ENCODE measurements around the gene KCNV2. TPM values are rescaled to one million over a fixed set of nuclear protein-coding genes. Genes with fewer than 3 reads are reported as not detected.

KCNV2 gene
- total RNA-seq, 2 experiments from 2014 or later, result not detected

- H4K20me1 ChIP-seq (ENCODE audit: insufficient read depth, low read length), result no peaks in the 10 kb centered on the region
These were observed 24.3 kb upstream of the KCNV2 start for GRCh38 chr9:2693056-2693455.

GRCh38 chr9:2697492-2697891 lies 19.8 kb upstream of the KCNV2 start:
- CTCF ChIA-PET (ENCODE audit: unreplicated experiment), result no interaction called here
- intact Hi-C loops (cut with micrococcal nuclease; ENCODE audit: unreplicated experiment), result no loop called here
- no peak overlapping the region for H3K27ac ChIP-seq (ENCODE audit: low read depth, low read length, poor library complexity, severe bottlenecking)
- H3K4me2 ChIP-seq (ENCODE audit: low read length), result no peak overlapping the region
- peak; percentile 16 for DNase-seq (ENCODE audit: low spot score)
- no peak overlapping the region for H3K4me3 ChIP-seq (ENCODE audit: low read depth, low read length, poor library complexity, severe bottlenecking)
- POLR2A ChIA-PET, result interaction anchor here (0.6 kb wide), 1 partner anchor 205 kb away, joined by 3 read pairs; no protein-coding TSS in a partner anchor
- BruUV-seq (replicated peaks), result no TSS peak
- TF ChIP-seq CTCF (conservative IDR thresholded peaks at IDR 0.05; ENCODE audit: low read length) (no peak), EZH2phosphoT487 (IDR thresholded peaks at IDR 0.05; ENCODE audit: borderline replicate concordance, low read depth, low read length) (no peak)
- no peaks in the 10 kb centered on the region for H3K9me2 ChIP-seq (ENCODE audit: insufficient read depth, low read length)
- no peaks in the 10 kb centered on the region for H4K20me1 ChIP-seq (ENCODE audit: insufficient read depth, low read length)
- no peaks in the 10 kb centered on the region for H3K9me3 ChIP-seq (ENCODE audit: low read length)
- no peak overlapping the region for H2AFZ ChIP-seq (ENCODE audit: low read length)
- no peaks in the 10 kb centered on the region for H3K4me1 ChIP-seq (ENCODE audit: insufficient read depth, low read length, poor library complexity, severe bottlenecking)
- no peaks in the 10 kb centered on the region for H3K79me2 ChIP-seq (ENCODE audit: insufficient read depth, low read depth, low read length)
- H3K36me3 ChIP-seq (ENCODE audit: insufficient read depth, low read length), result no peaks in the 10 kb centered on the region

More at GRCh38 chr9:2693056-2693455, 24.3 kb upstream of the KCNV2 start:
- intact Hi-C loops (cut with micrococcal nuclease; ENCODE audit: unreplicated experiment), result no loop called here
- ChIA-PET POLR2A (no interaction called here), CTCF (ENCODE audit: unreplicated experiment) (no interaction called here)
- no peak overlapping the region for H2AFZ ChIP-seq (ENCODE audit: low read length)
- TF ChIP-seq CTCF (conservative IDR thresholded peaks at IDR 0.05; ENCODE audit: low read length), result no peak
- TF ChIP-seq EZH2phosphoT487 (IDR thresholded peaks at IDR 0.05; ENCODE audit: borderline replicate concordance, low read depth, low read length), result no peak
- H3K4me3 ChIP-seq (ENCODE audit: low read depth, low read length, poor library complexity, severe bottlenecking), result no peak overlapping the region
- no peaks in the 10 kb centered on the region for H3K9me3 ChIP-seq (ENCODE audit: low read length)
- no peaks in the 10 kb centered on the region for H3K36me3 ChIP-seq (ENCODE audit: insufficient read depth, low read length)
- peak; percentile 5 for DNase-seq (ENCODE audit: low spot score)
- H3K79me2 ChIP-seq (ENCODE audit: insufficient read depth, low read depth, low read length), result no peaks in the 10 kb centered on the region
- no peak overlapping the region for H3K4me2 ChIP-seq (ENCODE audit: low read length)
- H3K9me2 ChIP-seq (ENCODE audit: insufficient read depth, low read length), result no peaks in the 10 kb centered on the region
- H3K27ac ChIP-seq (ENCODE audit: low read depth, low read length, poor library complexity, severe bottlenecking), result no peak overlapping the region
- no peaks in the 10 kb centered on the region for H3K4me1 ChIP-seq (ENCODE audit: insufficient read depth, low read length, poor library complexity, severe bottlenecking)
- BruUV-seq (replicated peaks), result no TSS peak

GRCh38 chr9:2700398-2700797 lies 16.9 kb upstream of the KCNV2 start:
- Histone ChIP-seq H3K36me3 (ENCODE audit: insufficient read depth, low read length) (no peaks in the 10 kb centered on the region), H3K79me2 (ENCODE audit: insufficient read depth, low read depth, low read length) (no peaks in the 10 kb centered on the region), H3K4me1 (ENCODE audit: insufficient read depth, low read length, poor library complexity, severe bottlenecking) (no peaks in the 10 kb centered on the region), H4K20me1 (ENCODE audit: insufficient read depth, low read length) (no peaks in the 10 kb centered on the region), H3K4me3 (ENCODE audit: low read depth, low read length, poor library complexity, severe bottlenecking) (no peak overlapping the region), H3K27ac (ENCODE audit: low read depth, low read length, poor library complexity, severe bottlenecking) (no peak overlapping the region), H2AFZ (ENCODE audit: low read length) (no peak overlapping the region), H3K4me2 (ENCODE audit: low read length) (no peak overlapping the region), H3K9me2 (ENCODE audit: insufficient read depth, low read length) (no peaks in the 10 kb centered on the region), H3K9me3 (ENCODE audit: low read length) (no peaks in the 10 kb centered on the region)
- intact Hi-C loops (cut with micrococcal nuclease; ENCODE audit: unreplicated experiment), result no loop called here
- CTCF ChIA-PET (ENCODE audit: unreplicated experiment), result no interaction called here
- no TSS peak for BruUV-seq (replicated peaks)
- TF ChIP-seq CTCF (conservative IDR thresholded peaks at IDR 0.05; ENCODE audit: low read length) (no peak), EZH2phosphoT487 (IDR thresholded peaks at IDR 0.05; ENCODE audit: borderline replicate concordance, low read depth, low read length) (no peak)
- POLR2A ChIA-PET, result interaction anchor here (1.0 to 2.6 kb wide), 2 partner anchors 9 to 11 kb away, joined by 4 to 12 read pairs; no protein-coding TSS in a partner anchor
- DNase-seq (ENCODE audit: low spot score), result no peak
